Hepatocyte (in vitro differentiated cells): ENCODE measurements around the gene LSAMP.

ENCODE experiments used
- CTCF ChIP-seq: fragments of 200-600 bp; sonication (generic); IDR thresholded peaks from 2 replicates; pipeline ENCODE4 v1.5.1; 2016; ENCODE audit warnings: antibody characterized with exemption, mild to moderate bottlenecking; ENCODE audit not compliant: poor library complexity
- EZH2phosphoT487 ChIP-seq: fragments of 200-600 bp; sonication (generic); IDR thresholded peaks from one replicate; pipeline ENCODE4 v1.6.1; 2018; ENCODE audit warnings: antibody characterized with exemption, mild to moderate bottlenecking, low read depth, moderate library complexity; ENCODE audit not compliant: unreplicated experiment, severe bottlenecking

DNA sequence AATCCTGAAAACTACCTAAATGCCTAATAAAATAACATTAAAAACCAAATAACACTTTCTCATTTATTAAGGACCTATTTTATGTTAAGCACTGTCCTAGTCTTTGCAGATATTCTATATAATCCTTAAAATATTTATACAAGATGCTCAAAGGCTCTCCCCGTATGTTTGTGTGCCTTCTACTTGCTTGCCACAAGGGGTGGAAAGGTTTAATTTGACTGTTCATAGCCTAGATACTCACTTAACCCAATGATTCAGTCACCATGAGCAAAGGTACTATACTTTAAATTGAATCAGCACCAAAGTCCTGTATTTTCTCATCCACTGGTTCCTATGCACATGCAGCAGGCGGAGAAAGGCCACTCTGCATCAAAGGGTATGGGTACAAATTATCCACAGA lies 32.0 kb downstream of the LSAMP start:
- TF ChIP-seq CTCF (no peak), EZH2phosphoT487 (no peak)
